ENCODE data around the gene MCAT.
A peak's percentile ranks its signal among the peaks of the same experiment; 100 is the strongest.

The MCAT gene

DNA sequence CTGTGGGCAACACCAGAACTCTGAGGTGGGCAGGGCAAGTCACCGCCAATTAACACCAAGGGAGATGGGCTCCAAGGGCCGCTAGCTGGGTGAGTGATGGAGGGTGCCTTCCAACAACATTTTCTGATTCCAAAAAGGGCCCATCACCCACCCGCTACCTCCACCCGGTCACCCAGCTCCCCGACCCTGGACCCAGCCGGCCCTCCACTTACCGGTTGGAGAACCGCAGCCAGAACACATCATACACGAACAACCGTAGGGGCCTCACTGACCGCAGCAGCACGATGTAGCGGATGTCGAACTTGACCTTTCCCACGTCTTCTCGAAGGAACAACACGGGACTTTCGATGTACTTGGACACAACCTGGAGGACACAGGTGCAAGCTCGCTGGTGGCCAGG, 29.0 kb upstream of the MCAT start:
- no peak for DNase-seq

DNA sequence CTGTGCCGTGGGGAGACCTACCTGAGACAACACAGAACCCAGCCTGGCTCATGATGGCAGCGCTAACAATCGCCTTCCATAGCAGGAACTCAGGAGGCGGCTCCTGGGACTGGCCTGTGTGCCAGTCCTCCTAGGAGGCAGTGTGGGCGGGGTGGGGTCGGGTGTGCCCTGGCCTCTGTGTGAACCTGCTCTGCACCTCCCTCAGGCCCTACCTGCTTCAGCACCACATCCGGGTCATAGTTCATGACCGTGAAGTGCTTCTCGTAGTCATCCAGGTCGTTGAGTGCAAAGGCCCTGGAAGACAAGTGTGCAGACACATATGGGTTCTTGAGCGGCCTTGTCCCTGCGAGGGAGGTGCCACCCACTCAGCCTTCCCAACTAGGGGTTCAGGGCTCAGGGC, 28.4 kb upstream of the MCAT start:
- no peak for DNase-seq

DNA sequence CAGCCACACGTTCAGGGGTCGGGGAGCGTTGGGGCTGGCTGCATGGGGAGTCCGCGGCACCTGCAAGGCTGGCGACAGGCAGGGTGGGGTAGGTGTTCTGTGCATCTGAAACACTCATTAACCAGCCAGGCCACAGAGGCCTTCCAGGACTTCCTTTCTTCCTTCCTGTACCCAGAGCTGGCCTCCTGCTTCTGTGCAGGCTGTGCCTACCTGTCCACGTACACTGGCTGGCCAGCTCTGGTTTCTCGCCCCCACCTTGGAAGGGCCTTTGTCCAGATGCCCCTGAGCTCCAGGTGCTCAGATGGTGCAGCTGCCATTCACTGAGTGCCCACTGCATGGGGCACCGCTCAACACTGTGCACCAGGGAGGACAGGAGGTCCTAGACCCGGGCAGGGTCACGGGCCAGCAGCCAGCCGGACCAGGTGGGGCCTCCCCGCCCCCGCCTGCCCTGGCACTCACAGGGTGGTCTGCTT, 27.9 kb upstream of the MCAT start:
- no peak for DNase-seq

DNA sequence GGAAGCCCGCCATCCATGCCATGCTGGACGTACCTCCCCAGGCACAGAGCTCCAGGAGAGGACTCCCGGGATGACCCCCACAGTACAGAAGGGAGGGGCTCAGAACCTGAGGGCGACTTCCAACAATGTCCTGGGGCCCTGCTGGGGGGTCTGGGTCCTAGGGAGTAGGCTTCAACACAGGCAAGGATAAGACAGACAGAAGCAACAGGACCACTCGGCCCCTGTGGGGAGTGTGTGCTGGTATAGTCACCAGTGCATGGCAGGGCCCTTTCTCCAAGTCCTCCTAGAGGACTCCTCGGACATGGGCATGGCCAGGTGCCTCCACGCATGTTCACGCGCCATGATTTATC, 26.9 kb upstream of the MCAT start:
- no peak for DNase-seq

DNA sequence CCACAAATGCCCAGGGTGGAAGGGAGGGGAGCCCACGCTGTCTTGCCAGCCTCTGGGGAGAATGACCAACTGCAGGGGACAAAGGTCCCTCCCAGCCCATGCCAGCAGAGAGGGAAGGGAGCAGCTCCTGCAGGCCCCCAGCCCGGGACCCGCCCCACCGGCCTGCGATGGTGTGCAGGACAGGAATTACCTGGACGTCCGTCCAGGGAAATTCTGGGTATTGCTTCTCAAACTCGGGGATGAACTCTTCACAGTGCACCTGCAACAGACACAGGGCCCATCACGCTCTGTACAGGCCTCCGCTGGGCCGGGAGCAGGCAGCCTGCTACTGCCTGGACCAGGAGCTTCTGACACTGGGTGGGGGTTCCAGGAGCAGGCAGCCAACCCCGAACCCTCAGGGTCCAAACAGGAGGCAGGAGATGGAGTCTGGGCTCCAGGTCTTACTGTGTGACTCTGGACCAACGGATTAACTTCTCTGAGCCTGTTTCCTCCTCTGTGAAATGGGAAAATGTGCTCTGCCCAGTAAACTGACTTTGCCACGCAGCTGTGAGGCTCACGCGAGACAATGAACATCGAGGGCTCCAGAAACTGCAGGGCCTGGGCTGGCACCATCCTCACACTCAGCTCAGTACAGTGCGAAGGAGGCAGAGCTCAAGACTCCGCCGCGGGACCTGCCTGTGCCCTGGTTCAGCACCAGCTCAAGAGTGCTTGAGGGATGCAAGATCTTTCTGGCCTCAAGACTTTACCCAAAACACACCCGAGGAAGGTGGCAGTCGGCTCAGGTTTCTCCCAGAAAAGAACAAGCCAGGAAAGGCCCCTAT, 26.3 kb upstream of the MCAT start:
- DNase-seq, result no peak

DNA sequence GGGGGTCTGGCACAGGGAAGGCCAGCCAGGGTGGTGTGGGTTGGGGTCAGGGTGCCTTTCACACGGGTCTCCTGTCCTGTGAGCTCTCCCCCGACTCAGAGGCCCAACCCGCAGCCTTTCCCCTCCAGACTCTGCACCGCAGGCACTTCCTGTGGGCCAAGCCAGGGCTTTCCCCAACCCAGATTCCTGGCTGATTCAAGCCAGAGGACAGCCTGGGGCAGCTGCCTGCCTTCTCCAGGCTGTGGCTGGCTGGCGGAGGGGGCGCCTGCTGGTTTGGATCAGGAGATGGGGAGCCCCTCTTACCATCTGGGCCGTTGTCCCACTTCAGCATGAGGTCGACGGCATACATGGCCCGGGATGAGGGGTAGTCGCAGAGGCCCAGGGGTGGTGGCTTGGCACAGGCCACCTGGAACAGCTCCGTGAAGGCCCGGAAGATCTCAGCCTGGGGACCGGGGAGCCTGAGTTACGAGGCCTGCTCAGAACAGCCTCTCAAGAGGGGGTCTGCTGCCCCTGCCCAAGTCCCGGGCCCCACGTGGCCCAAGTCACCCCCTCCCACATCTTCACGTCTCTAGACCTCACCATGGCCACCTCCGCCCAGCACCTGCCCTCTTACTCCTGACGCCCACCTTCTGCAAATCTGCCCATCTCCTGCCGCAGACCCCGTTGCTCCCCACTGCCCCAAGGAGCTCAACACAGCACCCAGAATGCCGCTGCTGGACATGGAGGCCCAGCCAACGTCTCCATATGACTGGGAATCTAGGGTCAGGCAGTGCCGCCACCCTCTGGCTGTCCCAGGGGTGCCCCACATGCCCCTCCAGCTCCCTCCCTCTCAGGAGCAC, 25.5 kb upstream of the MCAT start:
- no peak for DNase-seq

DNA sequence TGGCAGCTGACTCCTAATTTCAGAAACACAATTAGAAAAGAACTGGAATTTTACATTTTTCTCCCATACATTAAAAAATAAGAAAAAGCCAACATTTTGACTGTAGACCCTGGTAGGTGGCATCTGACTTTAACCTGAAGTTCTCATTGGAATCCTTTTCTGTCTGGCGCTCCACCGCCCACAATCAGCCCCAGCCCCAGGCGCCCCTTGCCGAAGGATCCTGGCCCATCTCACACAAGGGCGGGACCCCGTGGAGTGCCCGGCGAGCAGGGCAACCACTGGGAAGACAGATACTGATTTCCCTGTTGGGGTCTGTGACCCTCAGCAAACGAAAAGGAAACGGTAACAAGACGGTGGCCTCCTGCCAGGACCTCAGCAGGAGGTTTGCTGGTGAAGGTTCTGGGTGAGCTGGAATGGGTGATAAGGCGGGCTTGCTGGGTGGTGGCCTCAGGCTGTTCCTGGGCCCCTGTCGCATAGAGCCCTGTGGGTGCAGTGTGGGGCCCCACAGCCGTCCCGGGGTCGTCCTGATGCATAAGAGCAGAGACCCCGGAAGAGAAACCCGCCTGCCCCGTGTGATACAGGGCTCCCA, 23.9 kb upstream of the MCAT start:
- no peak for DNase-seq

DNA sequence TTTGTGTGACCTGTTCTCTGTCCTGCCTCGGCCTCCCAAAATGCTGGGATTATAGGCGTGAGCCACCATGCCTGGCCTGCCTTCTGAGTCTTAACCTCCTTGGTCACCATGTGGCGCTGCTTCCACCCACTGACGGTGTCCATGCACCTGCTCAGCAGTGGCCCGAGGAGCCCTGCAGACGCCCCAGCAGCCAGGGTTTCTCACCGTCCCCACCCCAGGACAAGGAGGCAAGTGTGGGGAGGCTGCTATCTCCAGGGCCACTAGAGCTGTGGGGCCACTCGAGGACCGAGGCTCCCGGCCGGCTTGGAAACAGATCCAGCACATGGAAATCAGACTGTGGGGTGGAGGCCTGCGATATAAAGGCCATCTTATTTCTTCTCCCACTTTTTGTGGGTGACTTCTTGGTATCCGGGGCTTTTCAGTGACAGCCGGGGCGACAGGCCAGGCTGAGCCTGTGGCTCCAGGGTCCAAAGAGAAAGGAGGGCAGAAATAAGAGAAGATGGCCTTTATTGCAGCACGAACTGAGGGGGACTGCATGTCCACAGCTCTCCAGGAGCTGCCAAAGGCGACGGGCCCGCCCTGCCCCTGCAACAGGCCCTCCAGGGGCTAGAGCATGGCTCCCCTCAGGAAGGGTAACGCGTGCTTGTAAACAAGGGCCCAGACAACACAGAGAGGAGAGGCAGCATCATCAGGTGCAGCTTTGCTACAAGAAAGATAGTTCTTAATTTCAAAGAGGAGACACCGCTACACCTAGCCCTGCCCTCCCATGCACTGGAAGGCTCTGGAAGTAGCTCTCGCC, 23.1 kb upstream of the MCAT start:
- no peak for DNase-seq

DNA sequence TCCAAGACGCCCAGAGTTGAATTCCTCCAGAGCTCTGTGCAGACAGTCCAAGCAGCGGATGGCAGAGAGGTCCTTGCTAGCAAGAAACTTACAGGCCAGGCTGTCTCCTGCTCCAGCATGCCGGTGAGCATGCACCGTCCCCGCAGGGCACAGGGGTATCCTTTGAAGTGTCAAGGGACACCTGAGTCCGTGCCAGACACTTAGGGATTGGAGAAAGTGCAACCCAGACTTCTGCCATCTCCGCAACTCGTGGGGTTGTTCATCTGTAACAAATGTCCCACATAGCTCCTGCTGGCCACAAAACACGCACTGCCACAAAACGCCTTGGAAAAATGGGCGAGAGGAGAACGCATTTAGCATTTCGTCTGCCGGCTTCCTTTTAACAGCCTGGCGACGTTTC, 21.4 kb upstream of the MCAT start:
- no peak for DNase-seq

DNA sequence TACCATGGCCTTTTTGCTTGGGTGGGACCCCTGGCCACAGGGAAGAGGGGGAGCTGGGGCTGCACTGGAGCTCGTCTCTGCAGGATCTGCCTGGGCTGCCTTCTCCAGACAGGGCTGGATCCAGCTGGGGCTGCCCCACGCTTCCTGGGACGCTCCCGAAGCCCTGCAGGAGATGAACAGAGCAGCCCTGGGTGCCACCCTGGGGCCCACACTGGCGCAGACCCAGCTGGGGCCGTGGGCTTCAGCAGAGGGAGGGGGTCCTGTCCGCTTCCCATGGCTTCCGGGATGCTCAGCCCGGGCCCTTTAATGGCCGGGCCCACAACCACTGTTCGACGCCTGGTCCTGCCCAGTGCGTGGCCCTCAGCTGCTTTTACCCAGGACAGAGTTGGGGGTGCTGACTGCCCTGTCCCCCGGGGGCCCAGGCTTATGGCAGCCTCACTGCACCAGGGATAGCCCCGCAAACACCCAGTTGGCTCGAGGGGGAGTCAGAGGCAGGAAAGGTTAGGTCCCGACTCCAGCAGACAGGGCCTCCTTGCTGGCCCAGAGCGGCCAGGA, 20.1 kb upstream of the MCAT start:
- DNase-seq, result no peak

DNA sequence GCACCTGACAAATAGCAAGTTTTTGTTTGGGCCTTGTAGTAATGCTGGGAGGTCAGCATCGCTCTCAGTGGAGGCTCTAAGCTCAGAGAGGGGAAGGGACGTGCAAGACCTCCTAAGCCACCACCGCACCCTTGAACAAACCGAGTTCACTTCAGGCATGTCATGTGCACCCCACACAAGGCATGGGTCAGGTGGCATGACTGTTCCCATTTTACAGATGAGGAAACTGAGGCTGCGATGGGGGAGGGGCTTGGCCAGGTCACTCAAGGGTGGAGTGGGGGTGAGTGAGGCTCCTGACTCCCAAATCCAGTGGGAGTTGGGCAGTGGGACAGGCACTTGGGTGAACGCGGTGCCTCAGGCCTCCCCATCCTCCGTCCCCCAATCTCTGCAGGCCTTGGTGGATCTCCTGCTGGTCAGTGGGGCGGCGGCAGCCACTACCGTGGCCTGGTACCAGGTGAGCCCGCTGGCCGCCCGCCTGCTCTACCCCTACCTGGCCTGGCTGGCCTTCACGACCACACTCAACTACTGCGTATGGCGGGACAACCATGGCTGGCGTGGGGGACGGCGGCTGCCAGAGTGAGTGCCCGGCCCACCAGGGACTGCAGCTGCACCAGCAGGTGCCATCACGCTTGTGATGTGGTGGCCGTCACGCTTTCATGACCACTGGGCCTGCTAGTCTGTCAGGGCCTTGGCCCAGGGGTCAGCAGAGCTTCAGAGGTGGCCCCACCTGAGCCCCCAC, 19.4 kb upstream of the MCAT start:
- DNase-seq, result no peak

DNA sequence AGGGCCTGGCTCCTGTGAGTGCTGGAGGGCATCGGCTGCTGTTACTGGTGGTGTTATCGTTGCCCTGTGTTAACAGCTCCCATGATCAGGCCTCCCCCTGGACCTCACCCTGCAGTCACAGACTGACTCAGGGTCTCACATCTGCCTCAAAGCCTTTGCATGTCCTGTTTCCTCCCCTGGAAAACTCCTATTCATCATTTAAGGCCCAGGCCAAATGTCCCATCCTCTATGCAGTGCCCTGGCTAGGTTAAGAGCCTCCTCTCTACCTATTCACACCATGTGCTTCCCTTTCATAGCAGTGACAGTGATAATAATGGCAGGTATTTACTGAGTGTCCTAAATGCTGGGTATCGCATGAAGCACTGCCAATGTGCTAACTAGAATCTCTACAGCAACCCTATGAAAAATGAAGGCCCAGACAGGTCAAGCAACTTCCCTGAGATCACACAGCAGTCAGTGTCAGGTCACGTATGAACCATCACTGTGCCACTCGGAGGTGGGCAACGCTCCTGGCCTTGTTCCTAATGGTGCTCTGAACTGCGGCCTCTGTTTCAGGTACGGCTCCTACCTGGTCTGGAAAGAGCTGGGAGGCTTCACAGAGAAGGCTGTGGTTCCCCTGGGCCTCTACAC, 17.4 kb upstream of the MCAT start:
- no peak for DNase-seq

DNA sequence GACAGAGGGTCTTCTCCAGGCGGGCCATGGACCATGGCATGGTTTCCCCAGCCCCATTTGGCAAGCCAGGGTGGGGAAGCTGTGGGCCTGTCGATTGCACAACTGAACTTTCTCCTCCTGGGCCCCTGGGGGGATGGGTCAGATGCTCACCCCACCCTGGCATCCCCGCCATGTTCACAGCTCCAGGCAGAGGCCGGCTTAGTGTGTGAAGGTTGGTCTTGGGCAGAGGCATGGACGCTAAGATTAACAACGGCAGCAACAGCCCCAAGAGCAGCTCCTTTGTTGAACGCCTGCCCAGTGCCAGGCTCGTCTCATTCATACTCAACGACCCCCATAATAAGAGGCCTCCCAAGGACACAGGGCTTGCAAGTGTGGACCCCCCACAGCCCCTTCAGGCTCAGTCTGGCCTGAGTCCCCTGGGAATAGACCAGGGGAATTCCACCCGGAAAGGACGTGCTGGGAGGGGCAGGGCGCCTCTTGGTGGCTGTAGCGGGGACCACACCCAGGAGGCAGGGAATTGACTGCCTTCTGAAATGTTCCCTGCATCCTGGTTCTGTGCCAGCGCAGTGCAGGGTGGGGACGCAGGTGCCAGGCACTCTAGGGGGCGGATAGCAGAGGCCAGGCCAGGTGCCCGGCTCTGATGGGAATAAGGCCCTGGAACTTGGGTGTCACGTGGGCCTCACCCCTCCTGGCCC, 16.4 kb upstream of the MCAT start:
- DNase-seq, result no peak

DNA sequence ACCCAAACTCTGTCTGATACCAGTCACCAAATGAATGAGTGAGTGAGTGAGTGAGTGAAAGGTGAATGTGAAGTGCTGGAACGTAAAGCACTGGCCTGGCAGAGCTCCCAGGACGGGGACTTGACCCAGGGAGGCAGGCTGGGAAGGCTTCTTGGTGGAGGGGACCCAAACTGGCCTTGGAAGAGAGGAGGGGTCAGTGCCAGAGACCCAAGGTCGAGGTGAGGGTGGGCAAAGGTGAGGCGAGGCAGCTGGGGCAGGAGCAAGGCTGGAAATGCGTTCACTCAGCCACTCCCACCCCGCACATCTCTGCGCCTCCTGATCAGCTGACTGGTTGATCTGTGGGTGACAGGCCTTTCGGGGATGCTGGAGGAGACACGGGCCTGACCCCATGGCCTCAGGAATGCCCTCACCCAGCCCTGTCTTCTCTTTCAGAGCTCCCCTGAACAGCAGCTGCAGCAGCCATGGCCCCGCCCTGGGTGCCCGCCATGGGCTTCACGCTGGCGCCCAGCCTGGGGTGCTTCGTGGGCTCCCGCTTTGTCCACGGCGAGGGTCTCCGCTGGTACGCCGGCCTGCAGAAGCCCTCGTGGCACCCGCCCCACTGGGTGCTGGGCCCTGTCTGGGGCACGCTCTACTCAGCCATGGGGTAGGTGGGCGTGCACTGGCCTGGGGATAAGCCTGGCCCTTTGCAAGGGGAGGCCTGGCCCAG, 15.7 kb upstream of the MCAT start:
- DNase-seq, result no peak

DNA sequence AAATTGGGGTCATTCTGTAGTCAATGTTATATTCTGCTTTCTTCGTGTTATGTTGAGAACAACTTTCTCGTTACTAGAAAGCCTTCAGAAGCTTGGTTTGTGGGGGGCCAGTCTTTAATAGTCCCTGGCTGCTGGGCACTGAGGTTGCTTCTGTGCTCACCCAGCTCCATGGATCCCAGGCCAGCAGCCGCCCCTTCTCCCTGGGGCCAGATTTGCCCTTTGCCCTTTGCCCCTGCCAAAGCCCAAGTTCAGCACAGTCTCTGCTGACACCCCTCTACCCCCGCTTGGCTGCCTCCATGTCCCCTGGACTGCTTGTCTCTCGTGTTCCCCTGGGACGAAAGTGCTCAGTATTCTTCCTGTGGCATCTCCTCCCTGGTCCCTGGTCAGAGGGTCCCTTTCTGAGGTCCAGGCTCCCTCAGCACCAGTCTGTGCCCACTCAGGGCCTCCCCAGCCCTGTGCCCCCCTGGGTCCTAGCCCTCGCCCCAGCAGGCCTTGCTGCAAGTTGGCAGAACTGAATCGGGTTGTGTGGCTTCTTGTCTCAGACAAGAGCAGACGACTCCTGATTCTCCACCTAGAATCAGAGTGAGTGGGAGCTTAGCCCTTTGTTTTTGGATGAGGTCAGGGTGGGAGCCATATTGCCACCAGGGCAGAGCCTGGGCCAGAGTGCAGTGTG, 14.8 kb upstream of the MCAT start:
- DNase-seq, result no peak

DNA sequence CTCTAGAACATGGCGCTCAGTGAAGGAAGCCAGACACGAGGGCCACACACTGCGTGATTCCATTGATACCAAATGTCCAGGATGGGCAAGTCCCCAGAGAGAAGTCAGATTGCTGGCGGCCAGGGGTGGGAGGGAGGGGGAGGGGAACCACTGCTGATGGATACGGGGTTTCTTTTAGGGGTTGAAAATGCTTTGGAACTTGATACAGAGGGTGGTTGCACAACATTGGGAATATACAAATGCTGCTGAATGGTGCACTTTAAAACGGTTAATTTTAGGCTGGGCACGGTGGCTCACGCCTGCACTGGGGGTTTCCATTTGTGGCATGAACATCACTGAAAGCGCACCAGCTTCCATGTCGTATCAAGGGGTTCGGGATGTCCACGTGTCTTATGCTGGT, 13.2 kb upstream of the MCAT start:
- DNase-seq, result no peak

DNA sequence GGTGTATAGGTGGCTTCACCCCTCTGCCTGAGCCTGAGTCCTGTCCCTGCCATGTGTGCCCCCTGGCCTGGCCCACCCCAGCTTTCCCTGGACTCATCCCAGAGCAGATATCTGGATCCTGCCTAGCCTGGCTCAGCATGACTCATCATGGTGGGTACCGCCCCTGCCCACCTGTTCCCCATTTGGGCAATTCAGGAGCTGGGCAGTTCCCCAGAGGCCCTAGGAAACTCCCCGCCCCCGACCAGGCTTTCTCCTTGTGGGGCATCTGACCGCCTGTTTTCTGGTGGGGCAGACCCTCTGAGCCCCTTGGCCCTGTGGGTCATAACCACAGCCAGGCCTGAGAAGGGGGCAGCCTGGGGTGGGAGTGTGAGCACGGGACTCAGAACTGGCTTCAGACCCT, 12.6 kb upstream of the MCAT start:
- DNase-seq, result peak; percentile 27

DNA sequence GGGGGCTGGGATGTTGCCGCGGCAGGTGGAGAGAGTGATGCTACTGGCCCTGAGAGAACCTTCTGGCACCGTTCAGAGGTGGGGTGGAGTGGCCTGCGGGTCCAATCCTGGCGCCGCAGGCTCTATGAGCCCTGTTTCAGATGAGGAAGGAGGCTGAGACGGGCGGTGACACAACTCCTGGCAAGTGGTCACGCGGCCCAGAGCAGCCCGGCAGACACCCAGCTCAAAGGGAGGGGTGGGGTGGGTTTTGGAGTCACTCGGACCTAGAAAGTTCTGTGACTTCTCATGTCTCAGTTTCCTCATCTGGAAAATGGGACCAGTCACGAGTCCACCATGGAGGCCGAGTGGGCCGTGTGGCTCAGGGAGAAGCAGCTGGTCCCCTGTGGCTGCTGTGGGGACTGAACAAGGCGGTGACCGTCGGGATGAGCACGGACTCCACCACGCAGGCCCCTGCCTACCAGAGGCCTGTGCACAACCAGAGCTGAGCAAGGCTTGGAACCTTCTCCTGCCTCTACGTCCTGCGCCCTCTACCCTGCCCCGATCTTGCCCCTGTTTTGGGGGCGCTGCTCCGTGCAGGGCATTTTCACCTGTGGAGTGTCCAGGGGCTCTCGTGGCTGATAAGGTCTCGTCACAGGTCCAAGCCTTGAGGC, 11.8 kb upstream of the MCAT start:
- peak; percentile 71 for DNase-seq

DNA sequence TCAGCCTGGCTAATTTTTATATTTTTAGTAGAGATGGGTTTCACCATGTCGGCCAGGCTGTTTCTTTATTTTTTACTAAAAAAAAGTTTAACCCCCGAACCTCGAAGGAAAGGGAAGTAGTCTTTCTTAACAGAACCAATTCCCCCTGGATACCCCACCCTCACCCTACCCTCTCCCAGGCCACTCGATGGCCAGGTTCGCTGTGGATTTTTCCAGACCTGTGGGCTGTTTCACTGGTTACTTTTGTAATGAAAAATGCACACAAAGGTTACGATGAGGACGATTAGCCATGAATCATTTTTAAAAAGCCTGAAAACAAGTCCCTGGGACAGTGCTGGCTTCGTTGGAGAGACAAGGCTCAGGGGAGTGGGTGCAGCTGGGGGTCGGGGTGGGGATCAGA, 10.7 kb upstream of the MCAT start:
- DNase-seq, result peak; percentile 44
